Stimulated activated effector memory CD8-positive, alpha-beta T cell treated with anti-CD3 and anti-CD28 coated beads, Interleukin-12 subunit alpha, Interleukin-12 subunit beta, amount 100 ng/mL, for 72 hours (primary cell): ENCODE measurements around the gene ARMC3.
"Not testable (repeated sequence)": the region's sequence is repeated elsewhere in the genome, so short reads cannot be mapped to it uniquely, and the experiment has no call there.

ENCODE experiments used
- ATAC-seq: fragments of 150-1000 bp; cut with Tn5 transposase; 2 replicates; pipeline ENCODE4 v1.10.0; 2021
- DNase-seq, 2 donors: peaks; one replicate each; pipeline ENCODE4 v3.0.0; 2021 to 2022; ENCODE audit warnings: low spot score in 2 of 2
- H3K27ac Mint-ChIP-seq: one replicate; pipeline ENCODE4 v1.8.0; 2022; ENCODE audit warnings: mild to moderate bottlenecking, mixed read lengths
- H3K36me3 Mint-ChIP-seq: one replicate; pipeline ENCODE4 v1.8.0; 2022; ENCODE audit warnings: mild to moderate bottlenecking, mixed read lengths
- H3K4me1 Mint-ChIP-seq: one replicate; pipeline ENCODE4 v1.8.0; 2022; ENCODE audit warnings: mixed read lengths
- H3K4me3 Mint-ChIP-seq: one replicate; pipeline ENCODE4 v1.8.0; 2022; ENCODE audit warnings: mild to moderate bottlenecking, mixed read lengths
- H3K9me3 Mint-ChIP-seq: one replicate; pipeline ENCODE4 v1.8.0; 2022; ENCODE audit warnings: mixed read lengths

The ARMC3 gene

GRCh38 chr10:23040002-23040401 is 112.1 kb downstream of the ARMC3 start:
- no peaks in the 10 kb centered on the region for H3K9me3 Mint-ChIP-seq
- H3K36me3 Mint-ChIP-seq, result no peaks in the 10 kb centered on the region
- no peaks in the 10 kb centered on the region for H3K4me1 Mint-ChIP-seq
- no peak overlapping the region for H3K27ac Mint-ChIP-seq
- ATAC-seq (no peak), DNase-seq (no peak)
- no peak overlapping the region for H3K4me3 Mint-ChIP-seq

- no peak overlapping the region for H3K4me3 Mint-ChIP-seq
- no peak for ATAC-seq
- H3K9me3 Mint-ChIP-seq, result no peaks in the 10 kb centered on the region
- no peaks in the 10 kb centered on the region for H3K4me1 Mint-ChIP-seq
- no peak for DNase-seq
- H3K27ac Mint-ChIP-seq, result no peak overlapping the region
- no peaks in the 10 kb centered on the region for H3K36me3 Mint-ChIP-seq
Observed at GRCh38 chr10:23046027-23046426, 118.2 kb downstream of the ARMC3 start.

DNA sequence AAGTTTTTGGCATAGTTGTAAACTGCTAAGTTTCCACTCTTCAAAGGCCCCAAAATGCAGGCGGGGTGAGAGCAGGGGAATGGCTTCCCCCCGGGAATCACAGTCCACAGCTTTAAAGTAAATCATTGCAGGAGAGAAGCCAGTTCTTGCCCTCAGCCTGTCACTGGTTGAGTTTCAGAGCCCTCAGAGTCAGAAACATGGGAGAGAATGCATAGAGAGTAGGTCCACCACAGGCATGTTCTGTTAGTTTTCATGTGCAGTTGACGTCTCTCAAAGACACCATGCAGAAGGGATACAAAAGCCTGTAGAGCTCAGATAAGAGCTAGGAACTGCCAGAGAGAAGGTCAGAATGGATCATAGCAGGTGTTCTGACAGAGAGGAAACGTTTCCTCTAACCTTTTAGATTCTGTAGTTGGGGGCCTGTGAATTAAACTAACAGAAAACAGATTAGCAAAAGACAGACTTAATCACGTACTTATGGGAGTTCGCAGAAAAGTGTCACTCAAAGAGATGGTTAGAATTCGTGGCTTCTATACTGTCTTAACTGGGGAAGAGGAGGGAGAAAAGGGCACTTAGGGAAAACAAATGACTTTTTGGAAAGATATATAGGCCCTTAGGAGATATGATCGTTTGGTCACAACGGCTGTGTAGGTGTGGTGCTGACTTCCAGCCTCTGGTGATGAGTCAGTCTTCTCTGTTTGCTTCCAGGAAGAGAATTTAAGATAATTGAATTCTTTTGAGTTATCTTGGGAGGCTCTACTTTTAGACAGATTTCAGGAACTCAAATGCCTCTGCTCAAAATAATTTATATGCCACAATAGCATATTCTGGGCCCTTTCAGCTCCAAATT is 119.6 kb downstream of the ARMC3 start:
- DNase-seq (no peak), ATAC-seq (no peak)
- no peaks in the 10 kb centered on the region for H3K36me3 Mint-ChIP-seq
- no peak overlapping the region for H3K4me3 Mint-ChIP-seq
- H3K4me1 Mint-ChIP-seq, result no peaks in the 10 kb centered on the region
- no peaks in the 10 kb centered on the region for H3K9me3 Mint-ChIP-seq
- no peak overlapping the region for H3K27ac Mint-ChIP-seq

- H3K9me3 Mint-ChIP-seq, result no peaks in the 10 kb centered on the region
- H3K4me1 Mint-ChIP-seq, result no peaks in the 10 kb centered on the region
- H3K27ac Mint-ChIP-seq, result no peak overlapping the region
- ATAC-seq (no peak), DNase-seq (no peak)
- H3K36me3 Mint-ChIP-seq, result no peaks in the 10 kb centered on the region
- no peak overlapping the region for H3K4me3 Mint-ChIP-seq
Observed at GRCh38 chr10:23048191-23048590, 120.3 kb downstream of the ARMC3 start.

GRCh38 chr10:23051278-23051677 is 123.4 kb downstream of the ARMC3 start:
- no peak overlapping the region for H3K27ac Mint-ChIP-seq
- H3K4me1 Mint-ChIP-seq, result no peaks in the 10 kb centered on the region
- DNase-seq, result no peak
- no peak for ATAC-seq
- H3K4me3 Mint-ChIP-seq, result no peak overlapping the region
- no peaks in the 10 kb centered on the region for H3K9me3 Mint-ChIP-seq
- no peaks in the 10 kb centered on the region for H3K36me3 Mint-ChIP-seq

- no peak overlapping the region for H3K27ac Mint-ChIP-seq
- no peaks in the 10 kb centered on the region for H3K36me3 Mint-ChIP-seq
- DNase-seq (no peak), ATAC-seq (no peak)
- no peaks in the 10 kb centered on the region for H3K9me3 Mint-ChIP-seq
- H3K4me3 Mint-ChIP-seq, result no peak overlapping the region
- no peaks in the 10 kb centered on the region for H3K4me1 Mint-ChIP-seq
Observed at GRCh38 chr10:23051855-23052331, 124.0 kb downstream of the ARMC3 start.

GRCh38 chr10:23053036-23053435 is 125.2 kb downstream of the ARMC3 start:
- H3K4me3 Mint-ChIP-seq, result no peak overlapping the region
- H3K9me3 Mint-ChIP-seq, result no peaks in the 10 kb centered on the region
- DNase-seq (no peak), ATAC-seq (no peak)
- no peaks in the 10 kb centered on the region for H3K36me3 Mint-ChIP-seq
- no peak overlapping the region for H3K27ac Mint-ChIP-seq
- H3K4me1 Mint-ChIP-seq, result no peaks in the 10 kb centered on the region

GRCh38 chr10:23055424-23056185 is 127.8 kb downstream of the ARMC3 start:
- H3K36me3 Mint-ChIP-seq, result no peaks in the 10 kb centered on the region
- no peaks in the 10 kb centered on the region for H3K9me3 Mint-ChIP-seq
- no peak for ATAC-seq
- no peaks in the 10 kb centered on the region for H3K4me1 Mint-ChIP-seq
- H3K4me3 Mint-ChIP-seq, result no peak overlapping the region
- no peak overlapping the region for H3K27ac Mint-ChIP-seq
- no peak for DNase-seq

DNA sequence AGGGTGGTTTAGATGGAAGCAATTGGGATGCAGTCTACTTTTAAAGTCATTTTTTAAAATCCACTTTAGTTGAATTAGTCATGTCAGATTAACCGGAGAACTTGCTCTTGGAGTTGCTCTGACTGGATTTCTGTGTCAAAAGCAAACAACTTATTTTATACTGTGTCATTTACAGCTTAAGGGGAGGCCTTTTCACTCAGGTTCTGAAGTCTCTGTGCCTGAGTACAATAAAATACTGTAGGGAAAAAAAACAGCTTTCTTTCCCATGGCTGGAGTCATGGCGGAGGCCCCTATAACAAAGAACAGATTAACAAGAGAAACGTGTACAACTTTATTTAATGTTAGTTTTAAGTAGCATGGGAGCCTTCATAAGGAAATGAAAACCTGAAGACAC is 128.3 kb downstream of the ARMC3 start:
- no peaks in the 10 kb centered on the region for H3K4me1 Mint-ChIP-seq
- H3K27ac Mint-ChIP-seq, result no peak overlapping the region
- no peaks in the 10 kb centered on the region for H3K36me3 Mint-ChIP-seq
- DNase-seq (no peak), ATAC-seq (no peak)
- H3K4me3 Mint-ChIP-seq, result no peak overlapping the region
- H3K9me3 Mint-ChIP-seq, result no peaks in the 10 kb centered on the region

GRCh38 chr10:23058366-23058765 is 130.5 kb downstream of the ARMC3 start:
- no peaks in the 10 kb centered on the region for H3K9me3 Mint-ChIP-seq
- ATAC-seq, result no peak
- no peak overlapping the region for H3K4me3 Mint-ChIP-seq
- no peaks in the 10 kb centered on the region for H3K4me1 Mint-ChIP-seq
- H3K36me3 Mint-ChIP-seq, result no peaks in the 10 kb centered on the region
- no peak for DNase-seq
- no peak overlapping the region for H3K27ac Mint-ChIP-seq

DNA sequence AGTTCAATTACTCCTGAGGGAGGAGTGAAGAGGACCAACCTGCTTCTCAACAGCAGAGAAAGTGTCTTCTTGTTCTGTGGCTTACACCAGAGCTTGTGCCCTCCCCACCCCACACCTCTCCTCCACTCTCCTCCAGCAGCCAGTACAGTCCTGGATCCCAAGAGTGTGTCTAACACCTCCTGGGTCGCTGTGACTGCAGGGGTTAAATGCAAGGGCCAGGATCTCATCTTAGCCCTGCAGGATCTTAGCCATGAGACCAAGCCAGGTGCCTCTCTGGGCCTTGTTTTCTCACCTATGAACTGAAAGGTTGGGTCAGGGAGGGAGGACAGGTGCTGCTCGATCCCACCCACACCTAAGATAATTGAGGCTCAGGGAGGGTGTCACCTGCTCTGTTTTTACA is 133.1 kb downstream of the ARMC3 start:
- Mint-ChIP-seq H3K36me3 (no peaks in the 10 kb centered on the region), H3K27ac (no peak overlapping the region), H3K4me3 (no peak overlapping the region), H3K9me3 (no peaks in the 10 kb centered on the region), H3K4me1 (no peaks in the 10 kb centered on the region)
- ATAC-seq (no peak), DNase-seq (peak in 1 of 2 donors; percentile 32)

DNA sequence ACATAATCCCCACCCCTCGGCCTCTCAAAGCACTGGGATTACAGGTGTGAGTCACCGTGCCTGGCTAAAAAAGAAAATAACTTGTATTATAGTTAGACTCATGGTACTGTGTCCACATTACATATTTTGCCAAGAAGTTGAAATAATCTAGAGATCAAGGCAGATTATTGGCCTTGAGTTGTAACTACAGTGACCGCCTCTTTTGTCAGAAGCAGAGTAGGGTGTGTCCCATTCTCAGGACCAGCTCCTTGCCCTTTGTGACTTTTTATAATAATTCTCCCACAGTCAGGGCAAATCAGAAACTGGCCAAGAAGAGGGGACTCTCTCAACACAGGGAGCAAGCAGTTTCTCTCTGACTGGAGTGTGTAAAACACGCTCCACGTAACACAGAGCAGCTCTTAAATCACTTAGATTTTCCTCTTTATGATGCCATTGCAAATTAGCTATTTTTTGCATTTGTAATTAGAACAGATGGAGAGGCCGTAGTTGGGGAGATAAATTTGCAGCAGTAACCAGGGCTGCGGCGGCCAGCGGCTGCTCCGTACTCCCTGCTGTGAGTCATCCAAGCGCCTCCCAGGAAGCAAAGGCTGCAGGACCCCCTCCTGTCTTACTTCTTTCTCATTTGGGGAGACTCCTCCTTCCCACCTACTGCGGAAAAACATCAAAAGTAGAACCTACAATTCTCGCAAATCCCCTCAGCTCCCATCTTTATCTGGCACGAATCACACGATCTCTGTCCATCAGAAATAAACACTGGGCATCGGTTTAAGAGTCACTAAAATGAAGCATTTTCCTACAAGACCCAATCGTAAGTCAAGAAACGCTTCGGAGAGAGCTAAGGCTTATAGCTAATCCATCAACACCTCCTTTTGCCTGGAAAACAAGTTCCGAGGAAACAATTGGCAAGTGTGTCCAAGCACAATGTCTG is 135.5 kb downstream of the ARMC3 start:
- no peak overlapping the region for H3K27ac Mint-ChIP-seq
- no peak for DNase-seq
- no peak overlapping the region for H3K4me3 Mint-ChIP-seq
- no peak for ATAC-seq
- H3K36me3 Mint-ChIP-seq, result no peaks in the 10 kb centered on the region
- no peaks in the 10 kb centered on the region for H3K9me3 Mint-ChIP-seq
- H3K4me1 Mint-ChIP-seq, result peaks cover 5% of the 10 kb centered on the region

- ATAC-seq, result no peak
- peaks cover 8% of the 10 kb centered on the region for H3K4me1 Mint-ChIP-seq
- no peaks in the 10 kb centered on the region for H3K9me3 Mint-ChIP-seq
- no peak overlapping the region for H3K27ac Mint-ChIP-seq
- DNase-seq, result no peak
- H3K36me3 Mint-ChIP-seq, result no peaks in the 10 kb centered on the region
- no peak overlapping the region for H3K4me3 Mint-ChIP-seq
Observed at GRCh38 chr10:23063973-23064812, 136.3 kb downstream of the ARMC3 start.

GRCh38 chr10:23064813-23065114 is 136.9 kb downstream of the ARMC3 start:
- not testable (repeated sequence) for DNase-seq, H3K36me3 Mint-ChIP-seq, ATAC-seq, H3K9me3 Mint-ChIP-seq, H3K27ac Mint-ChIP-seq, H3K4me1 Mint-ChIP-seq, H3K4me3 Mint-ChIP-seq
